ENCODE measurements around the gene CCL28. TPM values are rescaled to one million over a fixed set of nuclear protein-coding genes. Genes with fewer than 3 reads are reported as not detected.
"Not testable (repeated sequence)": the region's sequence is repeated elsewhere in the genome, so short reads cannot be mapped to it uniquely, and the experiment has no call there.

The CCL28 gene
- polyA plus RNA-seq (2011; rRNA removed): 0.29 and 0.43 TPM in 2 replicates
- 0.10 and 0.28 TPM in 2 replicates for polyA minus RNA-seq (2011; rRNA and poly(A)+ RNA removed)

- ChIA-PET CTCF (interaction anchor here (0.6 to 3.2 kb wide), 5 partner anchors 12 to 370 kb away, joined by 3 to 8 read pairs (median 3); partner anchors contain the start of gene TMEM267), POLR2A (no interaction called here)
- DNase-seq (ENCODE audit: low read depth): no peak
- H3K27me3 ChIP-seq (ENCODE audit: control insufficient read depth, insufficient read depth, low read length): 0 out of 2 replicates have a peak, but pooled peaks cover 2% of the 10 kb centered on the region
- no peak within 1 kb of the TSS for H3K4me3 ChIP-seq (ENCODE audit: low read depth, low read length)
- TF ChIP-seq CTCF (IDR thresholded peaks at IDR 0.05; ENCODE audit: insufficient read depth, low read depth, low read length): no peak
- H3K36me3 ChIP-seq (ENCODE audit: control insufficient read depth, insufficient read depth, low read length): no peaks in the 10 kb centered on the region
Observed at GRCh38 chr5:43412156-43412555, at the start of gene CCL28. Gene CCL28 (minus strand): TSS chr5:43412391. CDS start chr5:43412316, 75 bp downstream.

- ChIA-PET CTCF (no interaction called here), POLR2A (no interaction called here)
- Histone ChIP-seq H3K27me3 (ENCODE audit: control insufficient read depth, insufficient read depth, low read length) (no peaks in the 10 kb centered on the region), H3K4me3 (ENCODE audit: low read depth, low read length) (no peak overlapping the region), H3K36me3 (ENCODE audit: control insufficient read depth, insufficient read depth, low read length) (0 out of 2 replicates have a peak, but pooled peaks cover 2% of the 10 kb centered on the region)
- TF ChIP-seq CTCF (IDR thresholded peaks at IDR 0.05; ENCODE audit: insufficient read depth, low read depth, low read length): no peak
- no peak for DNase-seq (ENCODE audit: low read depth)
Observed at GRCh38 chr5:43461066-43461465, 48.9 kb upstream of the CCL28 start.

DNA sequence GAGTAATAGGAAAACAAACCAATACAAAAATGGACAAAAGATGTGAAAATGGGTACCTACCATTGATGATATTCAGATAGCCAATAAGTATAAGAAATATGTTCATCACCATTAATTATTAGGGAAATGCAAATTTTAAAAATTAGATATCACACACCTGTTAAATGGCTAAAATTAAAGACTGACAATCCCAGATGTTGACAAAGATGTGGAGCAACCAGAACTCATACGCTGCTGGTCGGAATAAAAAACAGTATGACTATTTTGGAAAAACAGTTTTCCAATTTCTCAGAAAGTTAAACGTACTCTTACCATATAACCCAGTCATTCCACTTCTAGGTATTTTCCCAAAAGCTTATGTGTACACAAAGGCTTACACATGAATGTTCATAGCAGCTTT is 44.4 kb upstream of the CCL28 start:
- Histone ChIP-seq H3K27me3 (ENCODE audit: control insufficient read depth, insufficient read depth, low read length) (no peaks in the 10 kb centered on the region), H3K4me3 (ENCODE audit: low read depth, low read length) (no peak overlapping the region), H3K36me3 (ENCODE audit: control insufficient read depth, insufficient read depth, low read length) (0 out of 2 replicates have a peak, but pooled peaks cover 2% of the 10 kb centered on the region)
- TF ChIP-seq CTCF (IDR thresholded peaks at IDR 0.05; ENCODE audit: insufficient read depth, low read depth, low read length): no peak
- no peak for DNase-seq (ENCODE audit: low read depth)
- CTCF ChIA-PET: no interaction called here
- POLR2A ChIA-PET: no interaction called here

- DNase-seq (ENCODE audit: low read depth); H3K4me3 ChIP-seq (ENCODE audit: low read depth, low read length); CTCF ChIA-PET; H3K27me3 ChIP-seq (ENCODE audit: control insufficient read depth, insufficient read depth, low read length); H3K36me3 ChIP-seq (ENCODE audit: control insufficient read depth, insufficient read depth, low read length); POLR2A ChIA-PET: not testable (repeated sequence)
Observed at GRCh38 chr5:43441575-43441974, 29.4 kb upstream of the CCL28 start.

GRCh38 chr5:43437062-43437660 is 25.0 kb upstream of the CCL28 start:
- DNase-seq (ENCODE audit: low read depth): no peak
- no peak for TF ChIP-seq CTCF (IDR thresholded peaks at IDR 0.05; ENCODE audit: insufficient read depth, low read depth, low read length)
- Histone ChIP-seq H3K4me3 (ENCODE audit: low read depth, low read length) (no peak overlapping the region), H3K27me3 (ENCODE audit: control insufficient read depth, insufficient read depth, low read length) (no peaks in the 10 kb centered on the region), H3K36me3 (ENCODE audit: control insufficient read depth, insufficient read depth, low read length) (no peaks in the 10 kb centered on the region)
- ChIA-PET POLR2A (no interaction called here), CTCF (no interaction called here)

GRCh38 chr5:43433382-43433781 is 21.2 kb upstream of the CCL28 start:
- Histone ChIP-seq H3K27me3 (ENCODE audit: control insufficient read depth, insufficient read depth, low read length) (no peaks in the 10 kb centered on the region), H3K36me3 (ENCODE audit: control insufficient read depth, insufficient read depth, low read length) (no peaks in the 10 kb centered on the region), H3K4me3 (ENCODE audit: low read depth, low read length) (no peak overlapping the region)
- no peak for DNase-seq (ENCODE audit: low read depth)
- CTCF ChIA-PET: interaction anchor here (1.7 kb wide), 1 partner anchor 15 kb away, joined by 3 read pairs; no protein-coding TSS in a partner anchor
- no peak for TF ChIP-seq CTCF (IDR thresholded peaks at IDR 0.05; ENCODE audit: insufficient read depth, low read depth, low read length)
- POLR2A ChIA-PET: no interaction called here

Measured in BJ (cell line).